Thyroid gland (tissue), 4 donors: ENCODE measurements around the gene DYNC2I2.

Experiments
- POLR2A ChIP-seq, 2 donors: fragments of 450-650 bp; IDR thresholded peaks; one replicate each; pipeline ENCODE4 v1.6.1; 2017; ENCODE audit warnings: antibody characterized with exemption in 2 of 2, mild to moderate bottlenecking in 2 of 2, moderate library complexity in 1 of 2
- TF ChIP-seq, protein P1 (sequence below), 6 experiments: fragments of 200-600 bp in 3 of 6; fragments of 450-650 bp in 3 of 6; sonication (generic) in 3 of 6; IDR thresholded peaks; one replicate each; pipeline ENCODE4 v1.5.1; 2016 to 2019; ENCODE audit warnings: antibody characterized with exemption in 6 of 6, mild to moderate bottlenecking in 2 of 6, inconsistent platforms in 1 of 6, moderate library complexity in 1 of 6

DNA sequence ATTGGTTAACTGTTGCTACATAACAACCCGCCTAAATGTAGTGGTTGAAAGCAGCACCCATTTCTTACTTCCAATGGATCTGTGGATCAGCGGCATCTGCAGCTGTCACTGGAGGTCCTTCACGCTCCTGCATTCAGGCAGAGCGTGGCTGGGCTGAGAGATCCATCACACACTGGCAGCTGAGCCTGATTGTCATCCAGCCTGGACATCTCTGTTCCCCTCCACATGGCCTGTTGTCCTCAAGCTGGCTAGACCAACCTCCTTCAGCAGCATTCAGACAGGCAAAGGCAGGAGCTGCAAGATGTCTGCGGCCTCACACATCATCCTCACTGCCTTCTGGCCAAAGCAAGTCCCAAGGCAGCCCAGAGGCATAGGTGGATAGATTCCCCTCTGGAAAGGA, 36.9 kb downstream of the DYNC2I2 start:
- TF ChIP-seq, protein P1, sequence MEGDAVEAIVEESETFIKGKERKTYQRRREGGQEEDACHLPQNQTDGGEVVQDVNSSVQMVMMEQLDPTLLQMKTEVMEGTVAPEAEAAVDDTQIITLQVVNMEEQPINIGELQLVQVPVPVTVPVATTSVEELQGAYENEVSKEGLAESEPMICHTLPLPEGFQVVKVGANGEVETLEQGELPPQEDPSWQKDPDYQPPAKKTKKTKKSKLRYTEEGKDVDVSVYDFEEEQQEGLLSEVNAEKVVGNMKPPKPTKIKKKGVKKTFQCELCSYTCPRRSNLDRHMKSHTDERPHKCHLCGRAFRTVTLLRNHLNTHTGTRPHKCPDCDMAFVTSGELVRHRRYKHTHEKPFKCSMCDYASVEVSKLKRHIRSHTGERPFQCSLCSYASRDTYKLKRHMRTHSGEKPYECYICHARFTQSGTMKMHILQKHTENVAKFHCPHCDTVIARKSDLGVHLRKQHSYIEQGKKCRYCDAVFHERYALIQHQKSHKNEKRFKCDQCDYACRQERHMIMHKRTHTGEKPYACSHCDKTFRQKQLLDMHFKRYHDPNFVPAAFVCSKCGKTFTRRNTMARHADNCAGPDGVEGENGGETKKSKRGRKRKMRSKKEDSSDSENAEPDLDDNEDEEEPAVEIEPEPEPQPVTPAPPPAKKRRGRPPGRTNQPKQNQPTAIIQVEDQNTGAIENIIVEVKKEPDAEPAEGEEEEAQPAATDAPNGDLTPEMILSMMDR (IDR thresholded peaks at IDR 0.05): no peak
- TF ChIP-seq POLR2A (IDR thresholded peaks at IDR 0.05): no peak
